ENCODE data around the gene AKT3.

GRCh38 chr1:243786531-243786930 lies 63.5 kb downstream of the AKT3 start:
- no peak for TF ChIP-seq CTCF (IDR thresholded peaks at IDR 0.05)
- TF ChIP-seq EP300 (IDR thresholded peaks at IDR 0.05), result no peak
- TF ChIP-seq EHMT2 (IDR thresholded peaks at IDR 0.05; ENCODE audit: low read depth), result no peak
- no peak for TF ChIP-seq POLR2A (IDR thresholded peaks at IDR 0.05; ENCODE audit: low read length)
- TF ChIP-seq RCOR1 (IDR thresholded peaks at IDR 0.05; ENCODE audit: low read depth, low read length), result no peak
- no peak for TF ChIP-seq MYC (IDR thresholded peaks at IDR 0.05; ENCODE audit: borderline replicate concordance, low read length)
- TF ChIP-seq, protein P1, sequence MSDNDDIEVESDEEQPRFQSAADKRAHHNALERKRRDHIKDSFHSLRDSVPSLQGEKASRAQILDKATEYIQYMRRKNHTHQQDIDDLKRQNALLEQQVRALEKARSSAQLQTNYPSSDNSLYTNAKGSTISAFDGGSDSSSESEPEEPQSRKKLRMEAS (IDR thresholded peaks at IDR 0.05), result no peak
- no peak for TF ChIP-seq CBX2 (IDR thresholded peaks at IDR 0.05; ENCODE audit: borderline replicate concordance, low read depth)
- TF ChIP-seq BCL3 (IDR thresholded peaks at IDR 0.05), result no peak
- TF ChIP-seq RNF2 (IDR thresholded peaks at IDR 0.05; ENCODE audit: borderline replicate concordance, low read depth), result no peak
- TF ChIP-seq HDAC2 (IDR thresholded peaks at IDR 0.05), result no peak
- no peak for TF ChIP-seq MAFK (IDR thresholded peaks at IDR 0.05; ENCODE audit: partially characterized antibody)

All from A549 (cell line).